CD4-positive, alpha-beta T cell treated with Interleukin-4 for 1 hour (primary cell): ENCODE results near the gene TMEM144.
"Not testable (repeated sequence)": the region's sequence is repeated elsewhere in the genome, so short reads cannot be mapped to it uniquely, and the experiment has no call there.

Source experiments
- DNase-seq, 2 donors: peaks; one replicate each; pipeline ENCODE4 v3.0.0-alpha.2; 2020 to 2022

Gene TMEM144

GRCh38 chr4:158192439-158193158 lies 17.7 kb upstream of the TMEM144 start:
- no peak for DNase-seq

GRCh38 chr4:158193171-158193749 lies 17.0 kb upstream of the TMEM144 start:
- DNase-seq = peak in 1 of 2 donors; percentile 7

GRCh38 chr4:158195297-158195696 lies 15.0 kb upstream of the TMEM144 start:
- no peak for DNase-seq

GRCh38 chr4:158197194-158197776 lies 13.0 kb upstream of the TMEM144 start:
- DNase-seq = no peak

GRCh38 chr4:158200214-158200613 lies 10.1 kb upstream of the TMEM144 start:
- no peak for DNase-seq

GRCh38 chr4:158201322-158201721 lies 9.0 kb upstream of the TMEM144 start:
- peak in 1 of 2 donors; percentile 11 for DNase-seq

GRCh38 chr4:158201876-158202275 lies 8.4 kb upstream of the TMEM144 start:
- no peak for DNase-seq

- no peak for DNase-seq
Measured at GRCh38 chr4:158202481-158202880, 7.8 kb upstream of the TMEM144 start.

- DNase-seq = no peak
Measured at GRCh38 chr4:158203436-158203835, 6.8 kb upstream of the TMEM144 start.

- DNase-seq = no peak
Measured at GRCh38 chr4:158203929-158204328, 6.4 kb upstream of the TMEM144 start.

- DNase-seq = peak; percentile 10 to 22
Measured at GRCh38 chr4:158208963-158209640, 1.2 kb upstream of the TMEM144 start.

- DNase-seq = no peak
Measured at GRCh38 chr4:158211222-158211621, 936 bp downstream of the TMEM144 start.

- DNase-seq = no peak
Measured at GRCh38 chr4:158213466-158213865, 3.2 kb downstream of the TMEM144 start.

- DNase-seq = no peak
Measured at GRCh38 chr4:158214856-158215255, 4.6 kb downstream of the TMEM144 start.

- DNase-seq = no peak
Measured at GRCh38 chr4:158217763-158218162, 7.5 kb downstream of the TMEM144 start.

- no peak for DNase-seq
Measured at GRCh38 chr4:158219623-158220022, 9.3 kb downstream of the TMEM144 start.

GRCh38 chr4:158224318-158224717 lies 14.0 kb downstream of the TMEM144 start:
- DNase-seq = not testable (repeated sequence)

- DNase-seq = not testable (repeated sequence)
Measured at GRCh38 chr4:158224999-158225398, 14.7 kb downstream of the TMEM144 start.

GRCh38 chr4:158227880-158228279 lies 17.6 kb downstream of the TMEM144 start:
- DNase-seq = not testable (repeated sequence)

- not testable (repeated sequence) for DNase-seq
Measured at GRCh38 chr4:158228399-158228798, 18.1 kb downstream of the TMEM144 start.

- no peak for DNase-seq
Measured at GRCh38 chr4:158229768-158230167, 19.5 kb downstream of the TMEM144 start.

GRCh38 chr4:158234671-158235070 lies 24.4 kb downstream of the TMEM144 start:
- DNase-seq = no peak

- no peak for DNase-seq
Measured at GRCh38 chr4:158236304-158237030, 26.2 kb downstream of the TMEM144 start.
